NCI-H82 (cell line): ENCODE measurements around the gene KIF6.

Experiments used
- DNase-seq: peaks from one replicate; lab custom pipeline; 2025; lab: John Stamatoyannopoulos, UW

The KIF6 gene

GRCh38 chr6:39416728-39417127 lies 308.5 kb downstream of the KIF6 start:
- DNase-seq: no peak

GRCh38 chr6:39416026-39416425 lies 309.2 kb downstream of the KIF6 start:
- DNase-seq: no peak

GRCh38 chr6:39415482-39415881 lies 309.7 kb downstream of the KIF6 start:
- no peak for DNase-seq

DNA sequence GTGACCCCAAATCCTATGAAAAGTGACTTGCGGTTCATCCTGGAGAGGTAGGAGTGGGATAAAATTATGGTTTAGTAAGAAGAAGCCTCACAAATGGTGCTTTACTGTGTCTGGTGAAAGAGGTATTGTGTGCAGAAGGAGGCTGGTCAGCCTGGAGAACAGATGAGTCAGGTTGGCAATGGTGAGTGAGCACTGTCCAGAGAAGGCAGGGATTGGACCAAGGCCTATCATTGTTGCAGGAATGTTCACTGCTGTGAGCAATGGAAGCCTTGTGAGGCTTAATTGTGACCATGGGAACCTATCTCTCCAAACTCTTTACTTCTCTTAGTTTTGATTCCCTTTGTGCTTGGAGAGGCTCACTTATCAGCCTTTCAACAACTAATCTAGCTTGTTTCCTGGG lies 313.7 kb downstream of the KIF6 start:
- DNase-seq: no peak

DNA sequence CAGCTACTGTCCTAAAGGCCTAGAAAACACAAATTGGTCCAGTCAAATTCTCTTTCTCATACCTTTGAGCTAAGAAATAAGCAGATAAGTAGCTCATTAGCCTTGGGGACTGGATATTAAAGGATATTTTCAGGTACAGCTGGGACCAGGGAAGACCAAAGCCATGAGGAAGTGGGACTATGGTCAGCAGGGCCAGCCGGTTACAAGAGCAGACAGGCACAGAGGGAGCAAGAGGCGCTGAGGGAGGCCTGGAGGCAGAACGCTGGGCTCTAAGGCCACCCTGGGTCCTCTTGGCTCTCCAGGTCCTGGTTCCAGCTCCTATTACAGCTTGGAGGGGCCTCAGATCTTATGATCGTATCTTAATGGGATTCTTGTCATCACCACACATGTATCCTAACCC lies 314.2 kb downstream of the KIF6 start:
- no peak for DNase-seq

DNA sequence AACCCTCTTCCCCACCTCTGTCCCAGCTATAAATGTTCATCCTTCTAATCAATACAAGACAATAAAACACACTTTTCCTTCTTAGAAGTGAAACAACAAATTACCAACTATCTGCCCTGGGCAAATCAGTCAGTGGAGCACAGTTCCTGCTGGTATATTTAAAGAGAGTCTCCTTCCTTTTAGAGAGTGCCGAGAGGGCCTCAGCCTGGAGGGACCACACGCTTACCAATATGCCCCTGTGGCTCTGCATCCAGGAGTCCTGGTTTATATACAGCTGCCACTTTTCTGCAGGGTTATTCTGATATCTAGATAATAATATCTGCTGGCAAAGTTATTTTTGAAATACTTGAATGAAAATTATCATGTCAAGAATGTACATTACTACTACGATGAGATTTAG lies 315.3 kb downstream of the KIF6 start:
- no peak for DNase-seq

DNA sequence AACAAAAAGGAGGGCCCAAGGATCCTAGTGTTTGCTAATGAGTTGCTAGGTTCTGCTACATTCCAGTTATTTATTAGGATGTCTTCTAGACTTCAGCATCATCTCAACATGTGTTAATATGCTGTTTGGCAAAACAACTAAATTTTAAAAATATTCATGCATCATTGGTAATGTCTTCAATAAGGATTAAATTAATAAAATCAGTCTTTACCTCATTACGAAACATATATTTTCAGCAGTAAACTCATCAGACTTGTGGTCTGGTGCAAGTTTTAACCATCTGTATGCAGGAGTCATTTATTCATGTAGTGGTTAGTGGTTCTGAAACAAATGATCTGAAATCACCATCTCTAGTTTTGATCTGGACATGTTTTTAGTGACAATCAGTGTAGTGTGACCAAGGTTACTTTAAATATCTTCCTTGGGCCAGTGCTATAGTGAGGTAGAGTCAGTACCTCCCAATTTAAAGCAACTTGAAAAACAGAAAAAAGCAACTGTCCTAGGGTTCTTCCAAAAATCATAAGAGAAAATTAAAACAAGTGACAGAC lies 317.7 kb downstream of the KIF6 start:
- DNase-seq: no peak

- DNase-seq: no peak
These were observed 320.9 kb downstream of the KIF6 start for GRCh38 chr6:39404312-39404711.

DNA sequence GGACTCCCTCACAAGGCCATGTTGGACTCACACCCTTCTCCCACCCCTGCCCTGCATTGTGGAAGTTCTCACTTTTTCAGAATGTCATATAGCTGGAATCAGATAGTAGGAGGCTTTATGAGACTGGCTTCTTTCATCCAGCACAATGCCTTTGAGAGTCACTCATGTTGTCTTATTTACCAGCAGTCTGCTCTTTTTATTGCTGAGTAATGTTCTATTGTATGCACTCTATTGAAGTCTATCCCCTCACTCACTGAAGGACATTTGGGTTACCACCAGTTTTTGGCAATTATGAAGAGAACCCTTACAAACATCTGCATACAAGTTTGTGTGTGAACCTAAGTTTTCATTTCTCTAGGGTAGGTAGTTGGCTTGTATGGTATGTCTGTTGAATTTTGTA lies 321.9 kb downstream of the KIF6 start:
- DNase-seq: no peak

- no peak for DNase-seq
These were observed 322.9 kb downstream of the KIF6 start for GRCh38 chr6:39402239-39402751.

DNA sequence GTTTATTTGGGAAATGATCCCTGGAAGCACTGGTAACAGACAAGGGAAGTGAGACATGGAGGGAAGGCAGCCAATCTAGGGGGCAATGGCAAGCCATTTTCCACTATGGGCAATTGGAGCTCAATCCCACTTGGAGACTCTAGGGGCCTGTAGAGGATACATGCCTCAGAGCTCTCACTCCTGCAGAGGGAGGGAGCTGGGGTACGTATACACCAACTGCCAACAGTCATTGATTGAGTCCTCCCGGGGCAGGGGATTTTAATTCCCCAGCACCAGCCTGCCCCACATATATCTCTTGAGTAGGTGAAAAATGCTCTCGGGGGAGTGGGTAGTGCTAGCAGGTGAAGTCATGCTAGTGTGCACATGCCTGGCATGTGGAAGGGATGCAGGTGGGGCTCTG lies 323.8 kb downstream of the KIF6 start:
- DNase-seq: no peak

GRCh38 chr6:39400026-39400425 lies 325.2 kb downstream of the KIF6 start:
- DNase-seq: no peak

GRCh38 chr6:39396854-39397253 lies 328.4 kb downstream of the KIF6 start:
- DNase-seq: no peak

- DNase-seq: no peak
These were observed 332.1 kb downstream of the KIF6 start for GRCh38 chr6:39393075-39393474.

- no peak for DNase-seq
These were observed 334.0 kb downstream of the KIF6 start for GRCh38 chr6:39391182-39391581.

GRCh38 chr6:39389484-39389767 lies 335.8 kb downstream of the KIF6 start:
- peak; percentile 20 for DNase-seq

DNA sequence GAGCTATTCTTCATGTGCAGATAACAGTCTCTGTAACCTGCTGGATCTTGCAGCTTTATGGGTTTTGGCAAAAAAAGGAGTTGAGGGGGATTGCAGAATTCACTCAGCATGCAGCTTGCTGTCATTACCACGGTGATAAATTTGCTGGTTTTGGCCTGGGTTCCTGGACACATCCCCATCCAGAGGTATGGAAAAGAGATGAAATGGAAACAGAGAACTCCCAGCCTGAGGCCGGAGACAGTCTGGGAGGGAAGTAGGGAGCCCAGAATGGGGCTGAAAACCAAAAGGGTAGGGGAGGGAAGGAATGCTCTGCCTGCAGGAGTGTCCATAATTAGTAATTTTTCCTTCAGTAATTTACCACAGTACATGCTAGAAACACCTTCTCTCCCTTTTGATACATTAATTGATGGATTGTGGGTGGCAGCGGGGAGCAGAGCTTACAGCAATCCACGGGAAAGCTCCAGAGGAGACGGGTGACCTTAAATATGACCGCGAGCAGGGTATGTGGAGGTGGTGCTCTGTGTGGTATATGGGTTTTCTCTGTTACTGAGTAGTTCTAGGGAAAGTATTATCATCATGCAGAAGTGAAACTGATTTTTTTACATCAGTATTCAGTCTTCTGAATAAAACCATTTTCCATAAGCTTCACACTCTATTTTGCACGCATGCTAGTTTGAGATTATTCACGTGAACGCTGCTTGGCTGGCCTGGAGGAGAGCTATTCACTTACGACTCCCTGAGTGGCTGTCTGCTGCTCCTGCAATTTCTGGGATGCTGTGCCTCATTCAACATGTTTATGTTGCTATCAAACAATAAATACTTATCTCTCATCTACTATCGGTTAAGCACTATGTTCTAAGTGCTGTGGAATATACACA lies 336.4 kb downstream of the KIF6 start:
- DNase-seq: no peak

- no peak for DNase-seq
These were observed 337.4 kb downstream of the KIF6 start for GRCh38 chr6:39387785-39388184.

GRCh38 chr6:39386487-39386886 lies 338.7 kb downstream of the KIF6 start:
- peak; percentile 28 for DNase-seq

DNA sequence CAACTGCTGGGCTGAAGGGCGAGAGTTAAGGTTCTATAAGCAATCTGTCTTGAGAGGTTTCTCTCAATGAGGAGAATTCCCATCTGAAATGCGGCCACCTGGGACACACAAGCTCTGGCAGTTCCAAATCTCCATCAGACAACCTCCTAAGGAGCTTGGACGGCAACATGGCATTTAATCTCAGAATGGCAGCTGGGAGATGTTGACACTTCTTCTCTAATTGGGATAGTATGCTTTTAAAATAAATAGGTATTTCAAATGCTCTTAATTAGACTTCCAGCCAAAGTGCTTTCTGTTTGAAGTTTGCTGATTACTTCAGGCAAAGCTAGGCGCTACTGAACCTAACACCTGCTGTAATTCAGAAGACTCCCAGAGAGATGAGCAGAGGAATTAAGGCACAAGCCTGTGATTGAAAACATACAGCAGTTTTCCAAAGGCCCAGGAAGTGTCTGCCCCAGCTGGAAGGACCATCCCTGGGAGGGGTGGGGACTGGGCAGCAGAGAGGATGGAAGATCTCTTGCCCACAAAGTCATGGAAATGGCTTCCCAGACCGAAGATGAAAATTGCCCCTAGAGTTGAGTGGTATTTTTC lies 343.6 kb downstream of the KIF6 start:
- DNase-seq: peak; percentile 77

DNA sequence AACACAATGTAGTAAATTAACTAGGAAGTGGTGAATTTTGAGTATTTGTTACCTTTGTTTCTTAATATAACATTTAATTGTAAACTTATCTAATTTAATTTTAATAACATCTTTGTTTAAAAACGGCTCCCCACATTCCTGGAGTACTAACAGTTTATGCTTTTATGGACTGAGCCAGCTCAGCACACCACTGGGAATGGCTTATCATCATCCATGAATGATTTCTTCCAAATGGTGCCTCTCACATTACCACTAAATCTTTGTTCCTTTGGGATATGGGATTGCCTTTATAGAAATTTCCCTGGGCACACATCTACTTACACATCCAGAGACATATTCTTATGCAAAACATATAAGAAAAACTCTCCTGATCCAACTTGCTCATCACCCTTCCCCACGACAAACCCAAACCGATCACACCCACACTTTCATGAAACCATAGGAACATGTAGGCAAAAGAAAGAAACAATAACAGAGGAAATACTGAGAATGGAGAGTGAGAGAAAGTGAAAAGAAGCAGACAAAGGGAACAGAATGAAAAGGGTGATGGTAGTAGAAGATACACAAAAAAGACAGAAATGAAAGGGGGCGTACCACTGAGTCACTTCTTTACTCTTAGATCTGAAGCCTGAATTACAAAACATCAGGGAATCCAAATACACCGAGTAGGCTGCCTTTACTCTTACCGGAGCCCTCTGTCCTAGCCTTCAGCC lies 344.2 kb downstream of the KIF6 start:
- DNase-seq: no peak

- DNase-seq: no peak
These were observed 346.2 kb downstream of the KIF6 start for GRCh38 chr6:39378960-39379425.
